Stimulated activated CD4-positive, alpha-beta T cell treated with anti-CD3 and anti-CD28 coated beads, Interleukin-2, amount 100 ng/mL, for 4 hours (primary cell): Measurements from ENCODE around the gene TTC28.

ENCODE experiments used
- DNase-seq: peaks from one replicate; pipeline ENCODE4 v3.0.0-alpha.2; 2020; ENCODE audit warnings: low read depth

The TTC28 gene

DNA sequence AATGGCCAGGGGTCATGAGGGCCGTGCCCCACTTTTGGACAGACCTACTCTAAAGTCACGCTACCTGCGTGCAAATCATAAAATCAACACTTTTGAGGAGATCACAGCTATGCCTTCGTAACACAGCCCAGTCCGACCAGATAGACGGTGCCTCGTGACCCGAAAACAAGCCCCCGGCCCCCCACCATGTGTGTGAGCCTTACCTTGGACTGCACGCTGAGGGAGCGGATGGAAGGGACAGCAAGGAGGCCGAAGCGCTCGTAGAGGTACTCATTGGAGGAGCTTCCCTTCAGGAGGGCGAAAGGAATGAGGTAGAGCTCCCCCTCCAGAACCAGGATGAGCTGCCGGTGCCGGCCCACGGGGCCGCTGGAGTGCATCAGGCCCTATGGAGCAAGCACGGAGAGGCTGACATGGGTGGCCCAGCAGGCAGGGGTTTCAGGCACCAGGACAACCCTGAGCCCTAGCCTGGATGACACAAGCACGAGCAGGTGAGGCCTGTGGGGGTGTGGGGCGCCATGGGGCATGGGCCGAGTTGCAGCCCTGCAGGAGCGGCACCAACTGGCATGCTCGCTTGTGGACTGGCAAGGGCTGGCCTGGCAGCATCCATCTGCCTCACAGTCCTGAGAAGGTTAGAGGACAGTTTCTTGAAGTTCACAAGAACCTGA is 678.3 kb downstream of the TTC28 start:
- DNase-seq, result no peak

DNA sequence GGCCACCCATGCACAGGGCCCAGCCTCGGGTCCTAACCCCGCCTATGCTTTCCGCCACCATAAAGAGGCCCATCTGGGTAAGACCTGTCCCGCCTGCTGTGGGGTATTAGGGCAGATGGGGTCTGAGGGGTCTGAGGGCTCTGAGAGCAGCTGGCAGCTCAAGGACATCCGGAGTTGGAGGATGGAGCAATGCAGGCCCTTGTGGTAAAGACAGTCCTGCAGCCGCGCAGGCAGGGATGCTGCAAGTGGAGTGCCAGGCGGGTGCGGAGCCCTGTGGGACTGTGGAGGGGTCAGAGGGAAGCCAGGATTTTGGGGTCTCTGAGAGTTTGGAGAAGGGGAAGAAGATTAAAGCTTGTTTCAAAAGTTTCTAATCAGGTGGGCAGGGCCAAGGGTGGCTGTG is 679.3 kb downstream of the TTC28 start:
- no peak for DNase-seq

DNA sequence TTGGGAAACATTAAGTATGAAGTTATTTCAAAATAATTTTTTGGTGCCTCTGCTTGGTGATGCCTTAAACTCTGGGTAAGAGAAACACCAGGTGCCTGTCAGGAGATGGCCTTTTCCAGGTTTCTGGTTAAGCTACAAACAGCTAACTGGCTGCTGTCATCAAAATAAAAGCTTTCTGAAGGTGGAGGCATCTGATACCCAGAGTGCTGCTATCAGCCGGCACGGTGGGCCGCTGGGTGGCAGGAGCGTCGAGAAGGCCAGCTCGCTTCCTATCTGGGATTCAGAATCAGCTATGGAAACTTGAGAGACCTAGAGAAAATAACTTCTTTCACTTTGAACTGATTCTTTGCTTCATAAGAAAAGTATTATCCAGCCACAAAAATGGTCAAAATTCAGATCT is 679.8 kb downstream of the TTC28 start:
- no peak for DNase-seq

DNA sequence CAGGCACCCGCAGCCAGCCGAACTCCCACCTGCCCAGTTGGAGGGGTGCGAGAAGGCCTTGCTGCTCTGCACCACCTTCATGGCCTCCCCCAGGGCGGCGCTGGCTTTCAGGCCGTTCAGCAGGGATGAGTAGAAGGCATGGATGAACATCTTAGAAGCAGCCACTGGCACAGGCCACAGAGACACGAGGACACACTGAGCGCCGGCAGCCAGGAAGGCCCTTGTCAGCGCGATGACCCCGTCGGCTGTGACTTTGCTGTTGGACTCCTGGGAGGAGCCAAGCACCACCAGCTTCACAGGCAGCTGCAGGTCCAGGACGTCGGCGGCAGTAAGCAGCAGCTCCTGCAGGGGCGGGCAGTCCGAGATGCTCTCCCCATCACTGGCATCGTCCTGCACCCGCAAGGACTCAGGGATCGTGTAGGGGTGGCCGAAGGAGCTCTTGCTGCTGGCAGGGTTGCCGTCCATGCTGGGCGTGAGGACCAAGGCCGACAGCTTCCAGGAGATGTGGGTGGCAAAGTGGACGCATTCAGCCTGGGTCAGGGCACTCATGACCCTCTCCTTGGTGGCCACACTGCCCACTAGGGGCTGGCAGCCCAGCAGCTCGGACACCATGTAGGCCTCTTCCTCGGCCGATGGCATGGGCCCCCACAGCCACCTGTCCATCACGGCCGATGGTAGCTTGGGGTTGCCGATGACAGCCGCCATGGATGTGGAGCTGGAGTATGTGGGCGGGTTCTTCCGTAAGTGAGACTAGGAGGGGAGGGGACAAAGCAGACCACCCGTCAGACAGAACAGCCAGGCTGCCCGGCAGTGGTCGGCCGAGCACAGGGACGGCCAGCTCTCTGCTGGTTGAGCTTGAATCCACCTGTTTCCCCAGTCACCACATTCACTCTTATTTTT is 680.9 kb downstream of the TTC28 start:
- no peak for DNase-seq

DNA sequence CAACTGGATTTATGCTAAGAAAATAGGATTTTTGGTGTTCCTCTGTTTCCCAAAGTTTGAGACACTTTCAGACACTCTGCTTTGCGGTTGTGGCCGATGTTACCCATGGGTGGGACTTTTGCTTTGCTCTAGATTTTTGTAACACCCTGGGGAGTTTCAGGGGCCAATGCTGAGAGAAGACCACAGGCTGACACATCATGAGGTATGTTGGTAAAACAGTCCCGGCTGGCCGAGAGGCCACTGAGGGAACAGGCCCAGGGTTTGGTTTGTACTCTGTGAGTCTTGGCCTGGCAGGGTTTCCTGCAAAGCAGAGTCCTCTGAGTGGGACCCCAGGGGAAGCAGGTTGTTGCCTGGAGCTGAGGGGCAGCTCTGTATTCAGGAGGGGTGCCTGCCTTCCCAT is 682.1 kb downstream of the TTC28 start:
- DNase-seq, result no peak

DNA sequence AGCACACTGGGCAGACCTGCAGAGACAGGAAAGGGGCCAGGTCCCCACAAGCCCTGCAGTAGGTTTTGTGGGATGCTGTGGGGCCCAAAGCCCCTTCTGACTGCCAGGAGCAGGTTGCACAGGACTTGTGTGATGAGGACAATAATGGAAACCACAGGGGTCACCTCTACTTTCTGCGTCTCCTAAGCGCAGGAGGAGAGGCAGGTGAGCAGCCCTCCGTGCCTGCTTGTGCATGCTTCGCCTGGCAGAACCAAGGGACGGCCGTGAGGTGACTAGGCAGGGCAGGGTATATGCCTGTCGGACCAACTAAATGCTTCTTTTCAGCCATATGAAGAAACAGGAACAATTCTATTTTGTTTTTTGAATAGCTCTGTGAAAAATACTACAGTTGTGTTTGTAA is 682.7 kb downstream of the TTC28 start:
- no peak for DNase-seq

DNA sequence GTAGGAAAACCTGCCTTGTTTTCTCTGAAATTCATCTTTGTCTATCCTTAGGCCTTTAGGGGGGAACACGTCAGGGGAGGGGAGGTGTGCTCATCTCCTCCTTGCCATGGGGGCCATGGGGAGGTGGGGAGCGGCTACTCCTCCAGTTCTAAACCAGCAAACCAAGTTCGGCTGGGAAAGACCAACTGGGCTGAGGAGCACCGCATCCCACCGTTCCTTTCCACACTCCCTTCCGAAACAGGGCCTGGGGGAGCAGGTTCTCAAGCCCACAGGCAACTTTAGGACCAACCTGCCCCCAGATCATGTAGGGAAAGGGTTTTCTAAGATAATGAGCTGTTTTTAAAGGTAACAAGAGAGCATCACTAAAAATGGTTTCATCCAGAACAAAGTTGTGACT is 683.1 kb downstream of the TTC28 start:
- no peak for DNase-seq

DNA sequence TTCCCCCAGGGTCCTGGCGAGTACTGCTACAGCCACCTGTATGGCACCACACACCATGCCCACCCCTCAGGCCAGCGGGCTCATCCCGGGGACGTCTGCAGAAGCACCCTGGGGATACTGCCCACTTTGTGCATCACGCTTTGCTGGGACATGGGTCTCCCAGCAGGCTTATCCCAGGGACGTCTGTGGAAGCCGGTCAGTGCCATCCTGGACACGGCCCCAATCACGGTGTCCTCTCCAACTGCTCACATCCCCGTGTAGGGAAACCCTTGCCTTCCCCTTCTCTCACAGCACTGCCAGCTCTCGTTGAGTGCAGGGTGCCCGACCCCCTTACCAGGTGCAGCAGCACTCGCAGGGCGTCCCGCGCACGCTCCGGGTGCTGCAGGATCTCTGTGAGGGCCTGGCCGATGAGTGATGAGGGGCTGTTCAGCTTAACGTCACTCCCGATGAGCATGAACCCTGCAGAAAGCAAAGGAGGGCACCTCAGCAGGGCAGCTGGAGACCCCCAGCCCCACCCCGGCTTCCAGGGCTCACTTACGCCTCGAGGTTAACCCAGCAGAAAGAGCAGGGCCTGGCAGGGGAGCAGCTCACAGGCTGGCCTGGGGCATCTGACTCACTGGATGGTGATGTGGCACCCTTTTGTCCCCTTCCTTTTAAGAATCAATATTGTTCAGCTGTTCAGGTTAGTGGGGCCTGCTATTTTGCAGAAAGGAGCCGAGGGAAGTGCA is 683.7 kb downstream of the TTC28 start:
- DNase-seq, result no peak

DNA sequence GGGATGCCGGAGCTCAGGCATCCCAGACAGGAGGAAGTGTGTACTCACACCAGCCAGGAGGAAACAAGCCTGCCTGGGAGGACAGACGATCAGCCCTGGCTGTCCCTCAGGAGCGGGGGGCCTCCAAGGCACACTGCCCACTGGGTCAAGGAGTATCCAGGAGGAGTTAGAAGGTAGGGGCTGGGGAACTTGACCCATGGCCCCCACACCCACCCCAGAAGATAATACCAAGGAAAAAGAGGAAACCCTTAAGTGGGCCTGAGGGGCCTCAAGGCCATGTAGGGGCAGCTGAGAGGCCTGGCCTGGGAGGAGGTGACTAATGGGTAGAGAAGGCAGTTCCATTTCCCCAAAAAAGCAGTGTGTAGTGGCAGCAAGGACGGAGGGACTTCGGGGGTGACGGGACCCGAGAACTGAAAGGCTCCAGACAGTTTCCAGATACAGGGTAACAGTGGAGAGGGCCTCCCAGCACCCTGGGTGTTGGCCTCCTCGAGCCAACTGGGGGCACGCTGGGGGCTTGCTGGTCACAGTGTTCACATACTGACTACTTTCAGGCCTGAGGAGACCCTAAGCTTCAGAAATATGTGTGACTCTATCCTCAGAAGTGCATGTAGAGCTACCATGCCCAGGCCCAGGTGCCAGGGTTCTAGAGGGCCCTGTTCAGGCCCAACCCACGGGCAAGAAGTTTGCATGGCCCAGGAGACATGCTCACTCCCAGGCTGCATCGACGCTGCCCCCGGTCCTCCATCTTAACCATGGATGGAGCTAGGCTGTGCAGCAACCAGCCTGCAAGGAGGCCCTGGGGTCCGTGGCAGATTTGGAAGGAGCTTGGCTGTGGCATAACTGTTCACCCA is 684.9 kb downstream of the TTC28 start:
- DNase-seq, result no peak

DNA sequence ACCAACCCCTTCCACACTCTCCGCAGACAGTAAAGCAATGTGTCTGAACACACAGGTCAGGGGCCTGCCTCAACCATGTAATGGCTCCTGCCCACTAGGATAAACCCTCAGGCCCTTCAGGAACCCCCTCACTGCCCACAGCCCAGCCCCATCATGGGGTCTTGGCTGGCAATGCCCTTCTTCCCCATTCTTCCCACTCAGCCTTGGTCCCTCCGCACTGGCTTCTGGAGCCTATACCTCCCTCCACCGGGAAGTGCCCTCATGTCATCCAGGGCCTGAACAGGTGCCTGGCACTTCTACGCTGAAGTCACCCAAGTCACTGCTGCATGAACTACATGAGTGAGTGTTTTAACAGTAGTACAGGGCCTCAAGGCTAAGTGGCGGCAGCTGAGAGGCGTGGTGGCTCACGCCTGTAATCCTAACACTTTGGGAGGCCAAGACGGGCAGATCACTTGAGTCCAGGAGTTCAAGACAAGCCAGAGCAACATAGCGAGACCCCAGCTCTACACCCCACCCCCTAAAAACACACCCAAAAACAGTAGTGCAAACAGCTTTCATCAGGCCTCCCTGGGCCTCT is 685.8 kb downstream of the TTC28 start:
- no peak for DNase-seq

DNA sequence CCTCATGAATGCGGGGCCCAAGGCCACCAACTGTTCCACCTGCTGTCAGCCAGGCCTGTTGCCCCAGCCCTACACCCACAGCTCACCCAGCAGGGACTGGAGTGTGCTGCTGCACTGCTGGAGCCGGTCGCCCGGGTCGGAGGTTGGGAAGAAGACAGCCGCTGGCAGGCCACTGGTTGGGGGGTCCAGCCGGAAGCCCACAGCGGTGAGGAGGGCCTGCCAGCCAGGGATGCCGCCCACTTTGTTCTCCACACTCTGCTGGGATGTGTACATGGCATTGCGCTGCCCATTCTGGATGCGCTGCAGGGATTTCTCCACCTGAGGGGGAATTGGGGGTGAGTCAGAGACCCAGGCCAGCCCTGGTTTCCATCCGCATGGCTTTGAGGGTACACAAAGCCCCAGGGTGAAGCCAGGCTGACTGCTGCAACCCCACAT is 686.4 kb downstream of the TTC28 start:
- no peak for DNase-seq

DNA sequence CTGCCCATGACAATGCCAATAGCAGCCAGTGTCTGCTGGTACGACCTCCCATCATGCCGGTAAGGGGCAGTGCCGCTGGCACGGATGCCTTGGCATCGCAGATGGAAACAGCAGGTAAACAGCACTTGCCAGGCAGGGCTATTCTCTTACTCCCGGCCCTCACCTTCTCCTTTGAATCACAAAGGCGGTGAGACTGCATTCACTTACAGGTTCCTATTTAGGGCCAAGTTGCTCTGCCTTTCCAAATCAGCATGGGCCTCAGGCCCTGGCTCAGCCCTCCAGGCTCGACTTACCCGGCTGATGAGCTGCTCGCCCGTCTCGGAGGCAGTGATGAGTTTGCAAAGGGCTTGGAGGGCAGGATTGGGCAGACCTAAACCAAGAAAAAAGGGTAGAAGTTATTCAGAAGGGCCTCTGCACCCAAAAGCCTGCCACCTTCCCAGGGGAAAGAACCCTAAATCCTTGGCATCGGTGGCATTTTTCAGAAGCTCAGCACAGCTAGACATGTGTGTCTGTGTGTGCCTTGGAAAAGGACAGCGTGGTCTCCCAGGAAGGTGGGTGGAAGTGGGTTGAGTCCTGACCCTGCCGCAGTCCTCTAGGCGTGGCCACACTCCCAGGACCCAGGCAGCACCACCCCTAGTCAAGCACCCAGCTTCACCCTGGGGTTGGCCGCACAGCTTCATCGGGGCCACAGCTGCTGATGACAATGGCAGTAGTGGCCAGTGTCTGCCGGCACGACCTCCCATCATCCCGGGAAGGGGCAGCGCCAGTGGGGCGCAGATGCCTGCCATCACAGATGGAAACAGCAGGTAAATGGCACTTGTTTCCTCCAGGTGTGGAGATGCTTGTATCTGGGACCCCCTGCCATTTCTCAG is 687.1 kb downstream of the TTC28 start:
- DNase-seq, result no peak

DNA sequence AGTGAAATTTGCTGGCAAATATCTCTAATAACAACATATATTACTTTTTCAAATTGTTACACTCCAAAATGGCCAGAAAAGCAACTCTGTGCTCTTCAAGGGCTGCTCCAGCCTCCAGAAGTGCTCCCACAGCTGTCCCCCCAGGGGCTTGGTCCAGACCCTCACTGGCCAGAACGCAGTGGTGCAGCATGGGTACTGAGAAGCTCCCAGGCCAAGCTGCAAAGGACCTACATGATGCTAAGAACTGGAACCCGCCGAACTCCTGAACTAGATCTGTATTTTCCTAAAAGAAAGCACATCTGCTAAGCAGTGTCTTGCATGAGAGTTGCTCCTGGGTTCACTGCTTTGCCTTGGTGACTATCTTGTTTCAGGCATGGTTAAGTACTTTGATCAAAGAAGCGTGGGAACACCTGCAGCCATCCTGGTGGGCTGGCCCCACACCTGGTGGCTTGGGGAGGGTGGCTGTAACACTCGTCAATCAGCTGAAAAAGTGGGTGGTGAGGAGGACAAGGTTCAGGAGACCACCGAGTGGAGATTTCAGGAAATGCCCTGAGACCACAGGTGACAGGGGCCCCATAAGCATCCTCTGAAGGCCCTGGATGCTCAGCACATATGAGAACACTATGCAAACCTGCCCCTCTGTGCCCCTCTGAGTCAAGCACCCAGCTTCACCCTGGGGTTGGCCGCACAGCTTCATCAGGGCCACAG is 687.9 kb downstream of the TTC28 start:
- DNase-seq, result no peak

DNA sequence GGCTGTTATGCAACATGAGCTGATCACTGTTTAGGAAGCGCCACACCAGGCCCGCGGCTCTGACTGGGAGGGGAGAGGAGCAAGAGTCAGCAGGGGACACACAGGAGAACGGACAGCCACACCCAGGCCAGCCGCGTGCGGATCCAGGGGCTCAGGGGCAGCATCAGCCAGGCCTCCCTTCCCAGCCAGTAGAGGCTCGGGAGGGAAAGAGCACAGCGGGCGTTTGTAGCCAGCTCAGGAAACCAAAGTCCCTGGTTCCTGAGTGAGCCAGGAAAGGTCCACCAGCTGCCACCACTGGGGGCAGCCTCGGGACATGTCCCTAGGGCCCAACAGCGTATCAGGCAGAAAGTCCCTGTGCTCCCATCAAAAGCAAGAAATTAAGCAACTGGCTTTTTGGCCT is 688.8 kb downstream of the TTC28 start:
- no peak for DNase-seq

DNA sequence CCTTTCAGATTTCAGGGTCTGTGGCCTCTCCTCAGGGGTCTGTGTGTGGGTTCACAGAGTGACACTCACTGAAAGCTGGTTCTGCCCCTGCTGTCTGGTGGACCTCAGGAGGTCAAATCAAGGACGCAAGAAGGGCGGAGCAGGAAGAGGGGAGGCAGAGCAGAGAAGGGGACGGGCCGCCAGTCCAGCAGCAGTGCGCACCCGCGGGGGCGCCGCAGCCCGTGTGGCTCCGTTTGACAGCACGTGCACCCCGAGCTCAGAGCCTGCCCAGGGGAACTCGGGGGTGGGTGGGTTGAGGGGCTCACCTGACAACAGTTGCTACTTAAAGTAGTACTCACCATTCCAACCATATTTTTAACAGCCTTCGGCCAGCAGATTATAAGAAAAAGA is 689.2 kb downstream of the TTC28 start:
- DNase-seq, result no peak

DNA sequence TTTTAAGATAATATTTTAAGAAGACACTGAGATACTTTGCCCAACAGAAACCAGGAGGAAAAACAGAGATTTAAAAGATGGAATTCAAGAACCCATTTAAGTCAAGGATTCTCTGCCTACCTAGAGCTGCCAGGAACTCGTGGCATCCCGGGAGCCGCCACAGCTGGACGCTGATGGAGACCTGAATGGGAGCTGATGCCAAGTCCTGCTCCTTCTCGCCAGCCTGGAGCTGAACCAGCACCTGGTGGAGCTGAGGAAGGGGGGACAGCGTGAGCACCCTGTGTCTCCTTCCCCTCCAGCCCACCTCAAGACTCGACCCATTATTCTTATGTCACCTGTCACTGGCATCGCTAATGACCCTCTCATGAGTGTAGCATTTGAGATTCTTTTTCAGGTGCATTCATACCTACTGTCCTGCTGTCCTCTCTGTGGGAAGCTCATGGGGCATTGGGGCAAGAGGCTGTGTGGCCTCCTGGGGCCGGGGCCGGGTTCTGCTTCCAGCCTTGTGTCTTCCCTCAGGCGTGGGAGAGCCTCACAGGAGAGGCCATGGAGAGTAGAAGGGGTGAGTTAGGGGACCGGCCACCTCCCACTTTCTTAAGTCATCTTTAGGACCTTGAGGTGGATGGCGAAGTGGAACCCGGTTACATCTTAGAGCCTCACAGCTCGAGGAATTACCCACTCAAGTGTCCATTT is 689.7 kb downstream of the TTC28 start:
- DNase-seq, result no peak

DNA sequence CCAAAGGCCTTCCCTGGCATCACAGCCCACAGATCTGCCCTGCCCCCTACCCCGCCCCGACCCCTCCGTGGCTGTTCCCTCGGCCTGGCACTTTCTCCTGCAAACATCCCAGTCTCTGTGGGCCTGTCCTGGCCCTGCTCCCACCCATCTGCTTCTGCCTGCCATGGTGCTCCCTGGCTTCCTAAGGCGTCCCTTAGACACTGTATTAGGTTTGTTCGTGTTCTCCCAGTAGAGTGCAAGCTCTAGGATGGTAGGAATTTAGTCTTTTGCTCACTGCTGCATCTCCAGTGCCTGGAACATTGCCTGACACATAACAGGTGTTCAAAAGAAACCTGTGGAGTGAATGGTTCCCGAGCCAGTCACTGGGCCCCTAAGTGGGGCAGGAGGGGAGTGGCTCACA is 690.9 kb downstream of the TTC28 start:
- DNase-seq, result no peak

DNA sequence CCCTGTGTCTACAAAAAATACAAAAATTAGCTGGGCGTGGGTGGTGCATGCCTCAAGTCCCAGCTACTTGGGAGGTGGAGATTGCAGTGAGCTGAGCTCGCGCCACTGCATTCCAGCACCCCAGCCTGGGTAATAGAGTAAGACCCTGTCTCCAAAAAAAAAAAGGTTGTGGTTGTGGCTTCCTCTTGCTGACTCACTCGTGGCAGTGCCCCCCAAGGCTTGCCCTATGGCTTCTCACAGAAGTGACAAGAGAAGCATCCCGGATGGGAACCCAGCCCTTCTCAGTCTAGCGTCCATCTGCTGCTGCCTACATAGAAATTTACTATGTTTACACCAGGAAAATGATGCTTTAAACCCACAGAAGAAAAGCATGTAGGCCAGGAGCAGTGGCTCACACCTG is 692.1 kb downstream of the TTC28 start:
- DNase-seq, result no peak

DNA sequence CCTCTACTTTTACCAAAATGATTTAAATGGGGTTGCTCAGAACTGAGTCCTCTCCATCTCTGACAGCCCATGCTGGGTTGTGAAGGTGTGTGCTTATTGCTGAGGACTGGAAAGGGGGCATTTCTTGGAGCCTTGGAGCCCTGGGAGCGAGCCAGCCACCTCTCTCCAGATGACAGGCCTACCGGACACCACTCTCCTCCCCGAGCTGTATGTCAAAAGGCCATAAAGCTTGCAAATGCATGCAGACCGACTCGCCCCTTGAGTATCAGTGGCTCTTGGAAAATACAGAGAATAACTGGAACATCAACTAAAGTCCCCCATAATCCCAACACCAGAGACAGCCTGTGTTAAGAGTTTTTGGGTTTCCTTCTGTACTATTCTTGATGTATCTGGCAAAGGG is 692.7 kb downstream of the TTC28 start:
- DNase-seq, result no peak
